ENCODE results near the gene CCDC63. TPM values are rescaled to one million over a fixed set of nuclear protein-coding genes. Genes with fewer than 3 reads are reported as not detected.
"Not testable (repeated sequence)": the region's sequence is repeated elsewhere in the genome, so short reads cannot be mapped to it uniquely, and the experiment has no call there.

Gene CCDC63
- polyA plus RNA-seq, 3 donors: not detected

DNA sequence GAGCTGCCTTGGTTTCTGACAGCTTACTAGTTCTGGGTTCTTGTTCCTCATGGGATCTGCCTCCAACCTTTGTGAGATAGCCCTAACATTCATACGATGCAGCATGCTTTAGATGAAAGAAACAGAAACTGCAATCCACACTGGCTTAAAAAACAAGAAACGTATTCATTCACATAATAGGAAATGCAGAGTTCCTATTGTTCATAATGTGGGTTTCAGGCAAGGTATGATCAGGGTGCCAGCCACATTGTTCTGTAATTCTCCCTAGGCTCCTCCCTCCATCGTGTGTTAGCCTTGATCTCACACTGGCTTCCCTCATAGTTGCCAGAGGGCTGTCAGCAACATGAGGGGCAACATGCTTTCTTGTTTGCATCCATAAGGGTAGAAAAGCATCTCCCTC, 2.7 kb upstream of the CCDC63 start:
- no peak for DNase-seq (ENCODE audit: low read depth in 3 of 3, low spot score in 2 of 3)

DNA sequence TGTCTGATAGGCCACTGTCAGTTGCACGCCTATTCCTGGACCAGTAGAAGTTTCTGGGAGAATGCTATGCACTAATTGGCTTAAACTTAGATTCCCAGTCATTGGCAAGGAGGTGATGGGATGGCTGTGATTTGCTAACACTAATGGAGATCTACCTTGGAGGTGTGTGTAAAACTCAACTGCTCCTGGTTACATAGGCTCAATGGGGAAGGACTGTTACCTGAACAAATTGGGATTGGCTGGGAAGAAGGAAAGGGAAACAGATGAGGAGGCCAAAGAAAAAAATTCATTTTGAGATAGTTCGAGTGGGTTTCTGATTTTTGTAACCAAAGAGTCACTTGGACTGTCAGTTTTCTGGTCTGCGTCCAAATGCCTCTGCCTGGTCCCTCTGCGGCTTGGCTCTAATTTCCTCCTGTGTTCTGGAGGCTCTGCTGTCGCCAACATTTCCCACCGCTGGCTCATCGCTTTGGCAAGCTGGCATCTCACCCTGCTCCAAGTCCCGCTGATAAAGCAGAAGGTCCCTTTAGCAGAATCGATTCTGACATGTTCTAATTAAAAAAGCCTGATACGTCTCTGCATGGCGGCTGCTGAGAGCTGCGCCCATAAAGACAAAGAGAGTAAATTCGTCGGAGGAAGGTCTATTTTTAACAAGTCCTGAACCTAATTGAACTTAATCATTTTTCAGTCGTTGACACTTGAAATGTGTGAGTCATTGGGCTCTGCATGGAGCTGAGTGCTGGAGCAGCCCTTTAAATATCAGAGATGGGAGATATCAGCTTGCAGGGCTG, 2.0 kb upstream of the CCDC63 start:
- no peak for DNase-seq (ENCODE audit: low read depth in 3 of 3, low spot score in 2 of 3)

GRCh38 chr12:110845339-110845682, 1.5 kb upstream of the CCDC63 start:
- no peak for DNase-seq (ENCODE audit: low read depth in 3 of 3, low spot score in 2 of 3)

GRCh38 chr12:110848314-110848923, 1.6 kb downstream of the CCDC63 start:
- DNase-seq (ENCODE audit: low read depth in 3 of 3, low spot score in 2 of 3): no peak

DNA sequence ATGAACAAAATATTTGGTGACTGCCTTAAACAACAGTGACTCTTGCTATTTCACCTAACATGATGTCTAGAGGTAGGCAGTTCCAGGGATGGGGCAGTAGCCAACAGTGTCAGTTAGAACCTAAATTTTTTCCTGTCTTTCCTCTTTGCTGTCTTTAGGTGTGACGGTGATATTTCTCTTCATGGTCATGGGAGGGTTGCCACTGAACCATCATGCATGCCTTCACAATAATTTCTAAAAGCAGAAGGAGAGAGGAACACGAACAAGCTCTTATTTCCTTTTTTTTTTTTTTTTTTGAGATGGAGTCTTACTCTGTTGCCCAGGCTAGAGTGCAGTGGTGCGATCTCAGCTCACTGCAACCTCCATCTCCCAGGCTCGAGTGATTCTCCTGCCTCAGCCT, 2.4 kb downstream of the CCDC63 start:
- no peak for DNase-seq (ENCODE audit: low read depth in 3 of 3, low spot score in 2 of 3)

- no peak for DNase-seq (ENCODE audit: low read depth in 3 of 3, low spot score in 2 of 3)
These were observed 3.1 kb downstream of the CCDC63 start for GRCh38 chr12:110849748-110850403.

DNA sequence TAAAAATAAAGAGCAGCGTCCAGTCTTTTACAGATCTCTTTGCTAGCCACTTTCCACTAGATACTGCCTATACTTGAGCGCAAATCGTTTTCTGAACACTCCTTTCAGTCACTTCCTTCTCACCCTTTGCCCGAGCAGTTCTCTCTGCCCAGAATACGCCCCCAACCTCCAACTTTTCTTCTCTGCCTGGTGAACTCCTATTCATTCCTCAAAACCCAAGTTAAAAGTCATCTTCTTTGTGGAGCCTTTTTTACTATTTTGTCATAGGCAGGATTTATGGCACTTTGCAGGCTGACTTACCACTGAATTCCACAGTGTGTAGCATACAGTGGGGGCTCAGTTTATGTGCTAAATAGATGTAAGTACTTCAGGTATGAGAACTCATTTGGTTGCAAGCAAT, 4.0 kb downstream of the CCDC63 start:
- no peak for DNase-seq (ENCODE audit: low read depth in 3 of 3, low spot score in 2 of 3)

DNA sequence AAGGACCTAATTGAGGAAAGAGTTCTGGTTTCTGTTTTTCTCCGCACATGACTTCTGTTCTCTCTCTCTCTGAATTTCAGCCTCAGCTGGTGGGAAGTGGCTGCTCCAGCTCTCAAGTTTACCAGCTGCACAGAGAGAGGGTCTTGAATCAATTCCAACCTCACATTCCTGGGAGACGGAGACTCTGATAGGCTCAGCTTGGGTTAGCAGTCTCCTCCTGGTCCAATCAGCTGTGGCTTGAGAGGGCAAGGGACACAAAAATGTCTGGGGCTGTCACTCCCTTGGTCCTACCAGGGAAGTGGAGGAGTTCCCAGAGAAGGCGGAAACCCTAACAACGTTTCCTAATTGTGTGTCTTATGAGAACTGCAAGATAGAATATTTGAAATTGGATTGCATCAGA, 7.0 kb downstream of the CCDC63 start:
- peak in 2 of 3 donors; percentile 52 to 73 for DNase-seq (ENCODE audit: low read depth in 3 of 3, low spot score in 2 of 3)

GRCh38 chr12:110856542-110856941, 9.8 kb downstream of the CCDC63 start:
- DNase-seq (ENCODE audit: low read depth in 3 of 3, low spot score in 2 of 3): no peak

DNA sequence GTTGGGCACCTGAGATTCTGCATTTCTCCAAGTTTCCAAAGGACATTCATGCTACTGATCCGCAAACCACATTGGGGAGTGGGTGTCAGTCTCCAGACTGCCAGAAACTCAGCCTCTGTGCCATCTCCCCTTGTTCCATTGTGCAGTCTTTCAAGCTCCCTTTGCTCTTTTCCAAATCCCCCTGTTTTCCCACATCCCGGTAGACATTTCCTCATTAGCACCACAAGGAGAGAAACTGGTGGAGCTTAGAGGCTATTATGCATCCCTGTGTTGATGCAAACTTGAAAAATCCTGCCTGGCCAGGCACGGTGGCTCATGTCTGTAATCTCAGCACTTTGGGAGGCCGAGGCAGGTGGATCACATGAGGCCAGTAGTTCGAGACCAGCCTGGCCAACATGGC, 10.7 kb downstream of the CCDC63 start:
- no peak for DNase-seq (ENCODE audit: low read depth in 3 of 3, low spot score in 2 of 3)

DNA sequence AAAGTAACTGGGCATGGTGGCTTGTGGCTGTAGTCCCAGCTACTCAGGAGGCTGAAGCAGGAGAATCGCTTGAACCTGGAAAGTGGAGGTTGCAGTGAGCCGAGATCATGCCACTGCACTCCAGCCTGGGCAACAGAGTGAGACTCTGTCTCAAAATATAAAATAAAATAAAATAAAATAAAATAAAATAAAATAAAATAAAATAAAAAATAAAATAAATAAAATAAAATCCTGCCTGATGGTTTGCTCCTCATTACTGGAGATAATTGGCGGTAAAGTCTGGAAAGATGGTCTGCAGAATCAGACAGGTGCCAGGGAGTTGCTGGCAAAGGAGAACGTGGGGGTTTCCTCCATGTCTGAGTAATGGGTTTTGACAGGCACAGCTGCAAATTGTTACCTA, 11.2 kb downstream of the CCDC63 start:
- DNase-seq (ENCODE audit: low read depth in 3 of 3, low spot score in 2 of 3): not testable (repeated sequence)

GRCh38 chr12:110858848-110859247, 12.1 kb downstream of the CCDC63 start:
- no peak for DNase-seq (ENCODE audit: low read depth in 3 of 3, low spot score in 2 of 3)

GRCh38 chr12:110860833-110861296, 14.1 kb downstream of the CCDC63 start:
- no peak for DNase-seq (ENCODE audit: low read depth in 3 of 3, low spot score in 2 of 3)

DNA sequence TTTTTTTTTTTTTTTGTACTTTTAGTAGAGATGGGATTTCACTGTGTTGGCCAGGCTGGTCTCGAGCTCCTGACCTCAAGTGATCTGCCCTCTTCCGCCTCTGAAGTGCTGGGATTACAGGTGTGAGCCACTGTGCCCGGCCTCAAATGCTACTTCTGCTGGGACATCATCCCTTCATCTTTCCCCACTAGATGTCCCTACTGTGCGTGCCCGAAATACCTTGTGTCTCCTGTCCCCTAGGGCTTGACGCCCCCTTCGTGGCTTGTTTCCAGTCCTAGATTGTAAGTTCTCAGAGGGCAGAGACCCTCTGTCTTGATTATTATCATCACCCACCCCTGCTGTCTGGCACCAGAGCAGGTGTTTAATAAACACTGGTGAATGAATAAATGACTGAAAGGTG, 14.9 kb downstream of the CCDC63 start:
- DNase-seq (ENCODE audit: low read depth in 3 of 3, low spot score in 2 of 3): no peak

GRCh38 chr12:110862329-110862728, 15.5 kb downstream of the CCDC63 start:
- DNase-seq (ENCODE audit: low read depth in 3 of 3, low spot score in 2 of 3): no peak

GRCh38 chr12:110863161-110863560, 16.4 kb downstream of the CCDC63 start:
- no peak for DNase-seq (ENCODE audit: low read depth in 3 of 3, low spot score in 2 of 3)

DNA sequence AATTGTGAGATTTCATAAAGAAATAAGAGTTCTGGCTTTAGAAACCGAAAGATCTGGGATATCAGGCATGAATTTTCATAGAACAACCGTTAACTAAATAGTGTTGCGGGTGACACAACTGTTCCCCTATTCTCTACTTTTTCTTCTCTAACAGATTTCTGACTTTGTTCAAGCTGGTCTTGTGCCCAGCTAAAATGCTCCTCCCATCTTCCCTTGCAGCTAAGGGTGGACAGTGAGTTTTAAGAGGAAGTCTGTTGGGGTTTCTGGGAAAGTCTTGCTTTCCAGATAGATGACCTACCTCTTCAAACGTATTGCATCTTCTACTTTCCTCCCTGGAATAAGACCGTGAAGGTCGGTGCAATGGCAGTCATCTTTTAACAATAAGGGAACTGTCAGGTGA, 18.7 kb downstream of the CCDC63 start:
- DNase-seq (ENCODE audit: low read depth in 3 of 3, low spot score in 2 of 3): no peak

DNA sequence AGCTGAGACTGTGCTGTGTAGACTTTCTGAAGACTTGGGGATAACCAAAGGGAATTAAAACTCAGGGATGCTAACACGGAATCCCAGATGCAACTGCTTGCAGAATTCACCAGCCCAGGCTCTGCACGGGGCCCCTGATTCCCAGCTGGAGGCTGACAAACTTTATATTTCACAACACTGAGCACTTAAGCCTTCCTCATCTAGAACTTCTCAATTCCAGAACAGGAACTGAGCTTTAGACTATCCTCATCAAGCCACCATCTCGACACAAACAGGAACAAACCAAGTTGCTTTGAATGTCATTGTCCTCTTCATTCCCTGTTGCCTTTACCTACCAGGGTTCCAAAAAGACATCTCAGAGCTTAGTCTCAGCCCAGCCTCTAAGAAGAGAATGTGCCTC, 22.2 kb downstream of the CCDC63 start:
- DNase-seq (ENCODE audit: low read depth in 3 of 3, low spot score in 2 of 3): no peak

DNA sequence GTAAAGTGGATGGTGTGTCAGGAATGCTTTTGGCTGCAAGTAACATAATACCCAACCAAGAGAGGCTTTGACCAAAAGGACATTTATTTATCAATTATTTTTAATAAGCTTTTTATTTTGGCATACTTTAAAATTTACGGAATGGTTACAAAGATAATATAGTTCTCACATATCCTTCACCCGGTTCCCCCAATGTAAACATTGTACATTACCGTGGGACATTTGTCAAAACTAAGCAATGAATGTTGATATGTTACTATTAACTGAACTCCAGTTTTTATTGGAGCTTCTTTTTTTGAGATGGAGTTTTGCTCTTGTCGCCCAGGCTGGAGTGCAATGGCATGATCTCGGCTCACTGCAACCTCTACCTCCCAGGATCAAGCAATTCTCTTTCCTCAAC, 23.0 kb downstream of the CCDC63 start:
- no peak for DNase-seq (ENCODE audit: low read depth in 3 of 3, low spot score in 2 of 3)

DNA sequence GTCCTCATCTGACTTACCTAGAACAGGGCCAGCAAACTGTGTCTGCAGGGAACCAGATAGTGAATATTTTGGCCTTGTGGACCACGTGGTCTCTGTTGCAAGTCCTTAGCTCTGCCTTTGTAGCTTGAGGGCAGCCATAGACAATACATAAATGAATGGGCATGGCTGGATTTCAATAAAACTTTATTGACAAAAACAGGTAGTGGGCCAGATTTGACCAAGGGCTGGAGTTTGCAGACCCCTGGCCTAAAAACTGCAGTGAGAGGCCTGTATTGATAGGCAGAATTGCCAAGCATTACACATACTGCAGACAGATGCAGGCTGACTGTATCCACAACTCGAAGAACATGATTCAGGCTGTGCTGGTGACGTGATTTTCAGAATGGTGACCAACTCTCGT, 25.3 kb downstream of the CCDC63 start:
- DNase-seq (ENCODE audit: low read depth in 3 of 3, low spot score in 2 of 3): no peak

DNA sequence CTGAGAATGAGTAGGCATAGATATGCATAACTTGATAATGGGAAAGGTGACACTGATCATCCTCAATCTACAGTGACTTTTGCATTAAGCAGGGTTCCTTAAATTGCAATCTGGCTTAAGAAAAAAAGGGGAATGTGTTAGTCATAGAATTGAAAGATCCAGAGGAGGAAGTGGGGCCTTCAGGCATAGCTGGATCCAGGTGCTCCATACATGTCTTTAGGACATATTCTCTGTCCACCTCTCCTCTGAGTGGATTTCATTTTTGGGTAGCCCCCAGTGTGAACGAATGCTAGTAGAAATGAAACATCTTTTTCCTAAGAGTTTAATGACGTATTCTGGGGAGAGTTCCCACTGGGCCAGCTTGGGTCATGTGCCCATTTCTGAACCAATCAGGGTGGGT, 27.6 kb downstream of the CCDC63 start:
- DNase-seq (ENCODE audit: low read depth in 3 of 3, low spot score in 2 of 3): no peak

- no peak for DNase-seq (ENCODE audit: low read depth in 3 of 3, low spot score in 2 of 3)
These were observed 28.0 kb downstream of the CCDC63 start for GRCh38 chr12:110874781-110875180.

Data from right renal cortex interstitium (tissue), 3 donors.